ENCODE data around the gene TNFRSF8. TPM values are rescaled to one million over a fixed set of nuclear protein-coding genes. Genes with fewer than 3 reads are reported as not detected.

Gene TNFRSF8
- total and polyA plus RNA-seq, 5 experiments from 2014 or later: not detected

DNA sequence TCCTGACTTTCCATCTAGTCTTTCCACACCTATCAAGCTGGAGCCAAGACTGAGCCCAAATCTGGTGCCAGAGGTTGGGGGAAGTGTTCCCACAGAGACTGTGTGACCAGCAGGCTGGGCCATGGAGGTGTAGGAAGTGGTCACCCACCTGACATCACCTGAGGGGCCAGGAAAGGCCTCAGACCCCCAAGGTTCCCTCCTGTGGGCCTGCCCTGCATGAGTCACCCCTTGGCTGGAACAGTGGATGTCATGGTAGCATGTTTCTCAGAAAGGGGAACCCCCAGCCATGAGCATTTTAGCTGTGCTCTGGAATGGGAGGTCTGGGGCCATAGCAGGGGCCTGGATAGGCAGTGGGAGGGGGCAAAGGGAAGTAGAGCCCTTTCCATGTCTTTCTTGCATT is 5.7 kb upstream of the TNFRSF8 start:
- POLR2A ChIA-PET: no interaction called here
- H3K27ac Mint-ChIP-seq: no peak overlapping the region

DNA sequence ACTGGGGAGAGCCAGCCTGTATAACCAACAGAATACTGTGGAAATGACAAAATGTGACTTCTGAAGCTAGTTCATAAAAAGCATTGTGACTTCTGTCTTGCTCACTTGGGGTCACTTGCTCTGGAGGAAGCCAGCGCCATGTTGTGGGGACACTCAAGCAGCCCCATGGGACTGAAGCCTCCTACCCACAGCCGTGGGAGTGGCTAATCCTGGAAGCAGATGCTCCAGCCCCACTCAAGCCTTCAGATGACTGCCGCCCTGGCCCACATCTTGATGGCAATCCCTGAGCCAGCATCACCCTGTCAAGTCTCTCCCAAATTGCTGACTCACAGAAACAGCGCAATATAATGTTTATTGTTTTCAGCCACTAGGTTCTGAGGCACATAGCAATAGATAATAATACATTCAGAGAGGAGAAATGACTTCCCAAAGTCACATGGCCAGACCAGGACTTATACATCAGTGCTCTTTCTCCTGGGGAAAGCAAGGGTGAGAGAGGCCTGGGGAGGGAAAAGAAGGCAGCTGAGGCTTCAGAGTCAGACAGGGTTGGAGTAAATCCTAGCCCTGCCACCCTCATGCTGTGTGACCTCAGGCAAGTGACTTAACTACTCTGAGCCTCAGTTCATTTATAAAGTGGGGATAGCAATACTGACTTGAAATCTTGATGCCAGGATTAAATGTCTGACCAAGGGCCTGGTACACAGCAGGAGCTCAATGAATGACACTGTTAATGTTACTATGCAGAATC is 5.0 kb upstream of the TNFRSF8 start:
- H3K4me3 Mint-ChIP-seq: no peak overlapping the region
- no peak overlapping the region for H3K27ac Mint-ChIP-seq
- peaks cover 0 to 3% (median 0%) of the 10 kb centered on the region in 9 donors for H3K9me3 Mint-ChIP-seq
- DNase-seq (peak in 1 of 10 donors; percentile 13), ATAC-seq (no peak)
- no peaks in the 10 kb centered on the region for H3K36me3 Mint-ChIP-seq
- POLR2A ChIA-PET: interaction anchor here (0.6 kb wide), 1 partner anchor 132 kb away, joined by 4 read pairs; the partner anchor contains the start of gene KIAA2013
- peaks cover 1 to 10% (median 7%) of the 10 kb centered on the region in 4 donors for H3K4me1 Mint-ChIP-seq
- H3K27me3 Mint-ChIP-seq: peaks cover under 1 to 17% (median 9%) of the 10 kb centered on the region in 5 donors

More for the DNA sequence above, 5.7 kb upstream of the TNFRSF8 start:
- peaks cover under 1 to 6% (median 4%) of the 10 kb centered on the region in 4 donors for H3K4me1 Mint-ChIP-seq
- DNase-seq (peak in 1 of 10 donors; percentile 27), ATAC-seq (no peak)
- no peaks in the 10 kb centered on the region for H3K36me3 Mint-ChIP-seq
- H3K4me3 Mint-ChIP-seq: no peak overlapping the region
- peaks cover 0 to 3% (median 0%) of the 10 kb centered on the region in 9 donors for H3K9me3 Mint-ChIP-seq
- H3K27me3 Mint-ChIP-seq: peaks cover 0 to 11% (median 5%) of the 10 kb centered on the region in 5 donors

DNA sequence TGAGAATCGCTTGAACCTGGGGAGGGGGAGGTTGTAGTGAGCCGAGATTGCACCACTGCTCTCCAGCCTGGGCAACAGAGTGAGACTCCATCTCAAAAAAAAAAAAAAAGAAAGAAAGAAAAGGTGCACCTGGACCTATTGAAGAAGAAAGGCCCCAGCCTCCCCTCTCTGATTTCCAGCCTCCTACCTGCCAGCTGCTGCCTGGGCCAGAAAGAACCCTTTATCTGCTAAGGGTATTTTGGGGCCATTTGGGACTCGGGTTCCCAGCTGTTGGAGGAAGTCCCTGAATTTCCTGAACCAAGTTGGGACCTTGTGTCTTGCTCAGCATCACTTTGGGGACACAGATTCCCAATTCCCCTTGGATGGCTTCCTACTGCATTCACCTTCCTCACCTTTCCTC is 3.9 kb upstream of the TNFRSF8 start:
- H3K27me3 Mint-ChIP-seq: peaks cover 5 to 28% (median 18%) of the 10 kb centered on the region in 5 donors
- POLR2A ChIA-PET: no interaction called here
- peaks cover 2 to 22% (median 14%) of the 10 kb centered on the region in 4 donors for H3K4me1 Mint-ChIP-seq
- H3K36me3 Mint-ChIP-seq: no peaks in the 10 kb centered on the region
- no peak overlapping the region for H3K4me3 Mint-ChIP-seq
- DNase-seq (no peak), ATAC-seq (no peak)
- no peak overlapping the region for H3K27ac Mint-ChIP-seq
- peaks cover 0 to 3% (median 0%) of the 10 kb centered on the region in 9 donors for H3K9me3 Mint-ChIP-seq

DNA sequence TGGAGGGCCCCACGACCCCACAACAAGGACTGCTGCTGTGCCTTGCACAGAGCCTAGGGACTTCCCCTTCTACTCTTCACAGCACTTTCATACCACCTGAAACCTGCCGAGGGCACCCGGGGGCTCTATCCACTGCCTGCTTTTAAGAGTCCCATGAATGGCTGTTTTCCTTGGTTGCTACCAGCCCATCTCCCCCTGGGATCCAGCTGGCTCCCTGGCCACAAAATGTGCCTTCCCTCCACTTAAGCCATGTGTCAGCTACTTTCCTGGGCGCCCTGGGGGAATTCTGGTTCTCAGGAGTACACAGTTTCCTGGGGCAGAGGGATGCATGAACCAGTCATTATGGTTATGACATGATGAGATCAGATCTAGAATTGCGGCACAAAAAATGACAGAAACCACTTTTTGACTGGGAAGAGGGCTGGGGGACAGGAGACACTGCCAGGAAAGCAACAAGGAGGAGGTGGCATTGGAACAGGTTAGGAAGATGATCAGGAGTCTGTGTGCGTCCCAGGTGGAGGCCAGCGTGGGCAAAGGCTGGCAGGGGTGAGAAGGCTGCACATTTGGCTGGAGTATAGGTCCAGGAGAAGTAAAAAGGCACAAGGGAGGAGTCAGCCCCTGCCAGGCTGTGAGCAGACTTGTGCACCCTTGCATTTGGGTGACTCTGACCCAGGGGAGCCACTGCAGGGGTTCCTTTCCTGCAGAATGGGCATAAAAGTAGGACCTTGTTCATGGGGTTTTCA is 3.2 kb upstream of the TNFRSF8 start:
- POLR2A ChIA-PET: no interaction called here

DNA sequence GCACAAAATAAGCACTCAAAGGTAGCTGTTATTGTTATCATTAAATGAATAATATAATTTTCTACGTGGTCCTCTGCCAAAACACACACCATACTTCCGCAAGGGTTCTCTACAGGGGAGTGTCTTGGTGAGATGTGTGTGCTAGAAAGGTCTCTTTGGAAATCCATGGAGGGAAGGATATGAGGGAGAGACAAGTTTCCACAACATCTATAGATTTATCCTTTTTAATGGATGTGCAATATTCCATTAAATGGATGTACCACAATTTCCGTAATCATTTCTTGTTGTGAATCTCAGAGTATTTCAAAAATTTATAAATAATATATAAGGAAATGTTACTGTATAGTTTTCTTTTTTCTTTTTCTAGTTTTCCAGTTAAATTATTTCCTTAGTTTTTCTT is 2.6 kb upstream of the TNFRSF8 start:
- Mint-ChIP-seq H3K36me3 (no peaks in the 10 kb centered on the region), H3K27ac (no peak overlapping the region), H3K9me3 (peaks cover 0 to 3% (median 0%) of the 10 kb centered on the region in 9 donors), H3K27me3 (peaks cover 9 to 39% (median 27%) of the 10 kb centered on the region in 5 donors), H3K4me1 (peaks cover 2 to 29% (median 19%) of the 10 kb centered on the region in 4 donors), H3K4me3 (no peak overlapping the region)
- ATAC-seq (no peak), DNase-seq (peak in 1 of 10 donors; percentile 3)
- POLR2A ChIA-PET: no interaction called here

More for the DNA sequence above, 3.2 kb upstream of the TNFRSF8 start:
- DNase-seq (peak in 1 of 10 donors; percentile 38), ATAC-seq (no peak)
- Mint-ChIP-seq H3K4me1 (peaks cover 2 to 28% (median 19%) of the 10 kb centered on the region in 4 donors), H3K27ac (no peak overlapping the region), H3K27me3 (peaks cover 9 to 34% (median 24%) of the 10 kb centered on the region in 5 donors), H3K4me3 (no peak overlapping the region), H3K9me3 (peaks cover 0 to 3% (median 0%) of the 10 kb centered on the region in 9 donors), H3K36me3 (no peaks in the 10 kb centered on the region)

DNA sequence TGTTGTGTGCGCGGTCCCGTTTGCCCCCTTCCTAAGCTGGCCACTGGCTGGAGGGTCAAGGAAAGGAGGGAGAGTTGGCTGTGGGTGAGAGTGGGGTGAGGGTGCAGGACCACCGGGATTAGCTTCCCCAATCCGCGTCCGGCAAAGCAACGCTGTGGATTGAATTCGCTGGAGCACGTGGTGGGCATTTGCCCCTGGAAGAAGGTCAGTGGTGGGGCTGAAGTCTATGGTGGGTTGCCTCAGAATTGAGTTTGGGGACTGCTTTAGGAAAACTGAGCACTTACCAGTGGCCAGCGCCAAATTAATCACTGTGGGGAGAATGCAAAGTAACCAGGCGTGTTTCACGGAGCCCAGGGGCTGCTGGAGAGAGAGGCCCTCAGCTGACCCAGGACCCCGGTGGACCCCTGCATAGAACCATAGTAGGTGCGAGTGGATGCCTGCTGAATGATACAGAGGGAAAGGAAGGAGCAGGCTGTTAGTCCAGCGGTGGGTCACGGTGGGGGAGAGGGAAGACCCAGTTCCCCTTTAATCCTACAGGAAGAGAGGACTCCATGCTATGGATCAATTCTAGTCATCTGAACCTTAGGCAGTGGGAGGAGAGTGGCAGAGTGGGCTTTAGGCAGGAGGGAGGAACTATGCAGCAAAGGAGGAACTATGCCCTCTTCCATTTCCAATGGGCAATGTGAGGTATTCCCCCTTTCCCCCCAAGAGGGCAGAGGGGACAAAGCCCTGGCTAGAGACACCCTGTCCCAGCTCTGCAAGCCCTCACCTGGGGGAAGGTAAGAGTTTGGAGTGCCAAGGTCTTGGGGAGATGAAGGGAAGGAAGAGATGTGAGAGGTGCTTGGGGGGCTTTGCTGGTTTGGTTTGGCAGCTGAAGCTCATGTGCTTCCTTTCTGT is 1.2 kb downstream of the TNFRSF8 start:
- no peak for ATAC-seq
- Mint-ChIP-seq H3K27me3 (peaks cover 15 to 75% (median 52%) of the 10 kb centered on the region in 5 donors), H3K36me3 (no peaks in the 10 kb centered on the region), H3K4me3 (peak overlapping the region in 8 of 10 donors; percentile 3 to 69 (median 32)), H3K27ac (no peak overlapping the region), H3K4me1 (peaks cover 8 to 36% (median 29%) of the 10 kb centered on the region in 4 donors), H3K9me3 (peaks cover 0 to 3% (median 0%) of the 10 kb centered on the region in 9 donors)
- POLR2A ChIA-PET: interaction anchor here (0.5 kb wide), 1 partner anchor 162 kb away, joined by 3 read pairs; no protein-coding TSS in a partner anchor
- DNase-seq: peak in 1 of 10 donors; percentile 18

DNA sequence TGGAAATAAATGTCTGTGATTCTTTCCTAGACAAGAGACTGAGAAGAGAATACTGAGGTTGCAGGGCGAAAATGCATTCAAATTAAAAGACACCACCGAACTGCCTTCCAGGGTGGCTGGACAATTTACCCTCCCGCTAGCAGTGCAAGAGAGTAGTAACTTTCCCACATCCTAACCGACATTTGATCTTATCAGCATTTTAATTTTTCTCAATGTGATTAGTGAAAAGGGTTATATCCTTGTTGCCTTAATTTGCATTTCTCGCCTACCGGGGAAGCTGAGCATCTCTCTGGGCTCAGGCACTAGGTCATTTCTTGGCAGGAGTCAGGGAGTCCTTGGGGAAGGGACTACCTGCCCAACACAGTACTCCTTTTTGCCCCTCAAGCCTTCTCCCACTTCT is 2.8 kb downstream of the TNFRSF8 start:
- no peak overlapping the region for H3K4me3 Mint-ChIP-seq
- POLR2A ChIA-PET: no interaction called here

DNA sequence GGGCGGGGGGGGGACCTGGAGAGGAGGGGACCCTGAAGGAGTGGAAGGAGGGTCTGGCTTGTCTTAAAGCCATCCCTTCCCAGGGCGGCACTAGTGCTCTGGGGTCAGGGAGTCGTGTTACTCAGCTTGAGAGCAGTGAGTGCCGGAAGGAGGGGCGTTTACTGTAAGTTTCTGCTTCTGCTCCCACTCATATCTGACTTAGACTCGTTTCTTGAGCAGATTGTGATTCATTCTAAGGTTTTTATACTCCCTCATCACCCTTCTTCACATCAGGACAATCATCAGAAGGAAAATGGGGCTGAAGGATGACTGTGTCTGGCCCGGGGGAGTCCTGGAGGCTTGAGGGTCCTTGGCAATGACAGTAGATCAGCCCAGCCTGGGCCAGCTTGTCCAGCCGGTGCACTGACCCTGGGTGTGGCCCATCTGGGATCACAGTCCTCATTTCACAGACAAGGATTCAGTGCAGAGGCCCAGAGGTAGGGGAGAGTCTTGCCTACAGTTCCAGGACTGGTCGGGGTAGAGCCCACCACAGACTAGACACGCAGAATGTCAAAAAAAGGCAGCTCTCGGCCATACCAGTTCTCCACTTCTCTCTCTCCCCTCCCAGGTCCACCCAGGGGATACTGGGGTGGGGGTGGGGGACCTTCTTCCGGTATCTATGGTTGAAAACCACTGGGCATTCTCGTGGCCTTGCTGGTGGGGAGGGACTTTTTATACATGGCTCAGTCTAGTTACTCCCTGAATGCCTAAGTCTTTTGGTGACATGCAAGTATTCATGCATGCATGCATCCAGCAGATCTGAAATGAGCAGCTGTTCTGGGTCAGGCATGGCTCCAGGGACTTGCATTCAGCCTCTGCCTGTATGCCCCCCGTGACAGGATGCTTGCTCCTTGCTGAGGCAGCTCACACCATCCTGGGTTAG is 5.1 kb downstream of the TNFRSF8 start:
- no peak for ATAC-seq
- POLR2A ChIA-PET: no interaction called here

More for the DNA sequence above, 2.8 kb downstream of the TNFRSF8 start:
- Mint-ChIP-seq H3K27me3 (peaks cover 19 to 75% (median 55%) of the 10 kb centered on the region in 5 donors), H3K9me3 (no peaks in the 10 kb centered on the region), H3K4me1 (peaks cover 8 to 37% (median 29%) of the 10 kb centered on the region in 4 donors), H3K27ac (peak overlapping the region in 1 of 10 donors; percentile 24), H3K36me3 (no peaks in the 10 kb centered on the region)
- no peak for DNase-seq
- ATAC-seq: no peak

DNA sequence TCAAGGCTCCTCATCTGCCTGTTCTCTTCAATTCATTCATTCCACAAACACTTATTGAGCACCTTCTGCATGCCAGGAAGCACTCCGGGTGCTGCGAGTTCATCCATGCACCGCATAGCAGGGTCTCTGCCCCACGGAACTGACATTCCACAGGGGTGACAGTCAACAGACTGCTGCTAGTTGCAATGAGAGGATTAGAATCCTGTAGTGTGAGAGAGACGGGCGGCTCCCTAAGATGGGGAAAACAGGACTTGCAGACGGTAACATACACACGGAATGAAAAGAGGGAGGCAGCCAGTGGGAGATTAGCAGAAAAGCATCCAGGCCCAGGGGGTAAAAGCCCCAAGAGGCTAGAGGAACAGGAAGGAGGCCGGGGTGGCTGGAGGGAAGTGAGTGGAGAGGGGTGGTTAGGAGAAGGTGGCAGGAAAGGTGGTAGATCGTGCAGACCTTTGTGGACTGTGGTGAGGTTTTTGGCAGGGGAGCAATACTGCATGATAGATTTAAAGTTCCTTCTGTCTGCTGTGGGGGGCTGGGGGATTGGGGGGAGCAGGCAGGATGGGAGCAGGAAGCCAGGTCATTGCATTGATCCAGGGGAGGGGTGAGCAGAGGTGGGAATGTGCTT is 6.6 kb downstream of the TNFRSF8 start:
- Mint-ChIP-seq H3K27me3 (peaks cover 11 to 52% (median 32%) of the 10 kb centered on the region in 5 donors), H3K9me3 (no peaks in the 10 kb centered on the region), H3K4me3 (no peak overlapping the region), H3K4me1 (peaks cover 5 to 19% (median 12%) of the 10 kb centered on the region in 4 donors), H3K27ac (no peak overlapping the region), H3K36me3 (no peaks in the 10 kb centered on the region)
- DNase-seq (no peak), ATAC-seq (no peak)
- POLR2A ChIA-PET: no interaction called here

More for the DNA sequence above, 5.1 kb downstream of the TNFRSF8 start:
- H3K4me3 Mint-ChIP-seq: peak overlapping the region in 1 of 10 donors; percentile 8
- DNase-seq: no peak
- peaks cover 6 to 32% (median 25%) of the 10 kb centered on the region in 4 donors for H3K4me1 Mint-ChIP-seq
- no peaks in the 10 kb centered on the region for H3K36me3 Mint-ChIP-seq
- peaks cover 19 to 68% (median 44%) of the 10 kb centered on the region in 5 donors for H3K27me3 Mint-ChIP-seq
- no peaks in the 10 kb centered on the region for H3K9me3 Mint-ChIP-seq
- H3K27ac Mint-ChIP-seq: no peak overlapping the region

DNA sequence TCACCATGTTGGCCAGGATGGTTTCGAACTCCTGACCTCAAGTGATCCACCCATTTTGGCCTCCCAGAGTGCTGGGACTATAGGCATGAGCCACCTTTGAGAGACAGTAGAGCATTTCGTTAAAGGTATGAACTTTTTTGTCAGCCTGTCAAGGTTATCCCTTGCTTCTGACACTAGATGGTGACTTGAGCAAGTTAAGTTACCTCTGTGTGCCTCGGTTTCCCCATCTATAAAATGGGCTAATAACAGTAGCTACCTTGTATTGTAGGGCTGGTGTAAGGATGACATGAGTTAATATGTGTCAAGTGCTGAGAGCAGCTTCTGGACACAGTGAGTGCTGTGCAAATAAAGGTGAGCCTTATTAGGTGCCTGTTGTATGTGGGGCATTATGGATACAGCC is 8.8 kb downstream of the TNFRSF8 start:
- DNase-seq (no peak), ATAC-seq (no peak)
- Mint-ChIP-seq H3K27ac (no peak overlapping the region), H3K36me3 (no peaks in the 10 kb centered on the region), H3K27me3 (peaks cover 5 to 37% (median 23%) of the 10 kb centered on the region in 5 donors), H3K4me3 (no peak overlapping the region), H3K4me1 (peaks cover 0 to 12% (median 5%) of the 10 kb centered on the region in 4 donors), H3K9me3 (no peaks in the 10 kb centered on the region)
- POLR2A ChIA-PET: no interaction called here

DNA sequence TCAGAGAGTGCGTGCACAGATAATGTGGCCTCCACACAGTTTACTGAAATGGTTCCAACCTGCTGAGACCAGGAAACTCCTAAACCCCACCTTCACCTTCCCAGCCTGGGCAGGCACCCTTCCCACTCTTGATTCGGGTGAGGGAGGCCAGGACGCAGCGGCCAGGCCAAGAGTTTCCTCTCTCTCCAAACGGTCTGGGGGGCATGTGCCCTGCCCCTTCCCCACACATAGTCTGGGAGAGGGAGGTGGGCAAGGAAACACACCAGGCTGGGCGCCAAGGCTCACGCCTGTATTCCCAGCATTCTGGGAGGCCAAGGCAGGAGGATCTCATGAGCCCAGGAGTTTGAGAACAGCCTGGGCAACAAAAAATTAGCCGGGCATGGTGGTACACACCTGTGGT is 9.6 kb downstream of the TNFRSF8 start:
- POLR2A ChIA-PET: interaction anchor here (0.6 kb wide), 1 partner anchor 42 kb away, joined by 4 read pairs; no protein-coding TSS in a partner anchor
- peaks cover 5 to 29% (median 17%) of the 10 kb centered on the region in 5 donors for H3K27me3 Mint-ChIP-seq
- no peak overlapping the region for H3K4me3 Mint-ChIP-seq
- no peak for ATAC-seq
- no peak overlapping the region for H3K27ac Mint-ChIP-seq
- peaks cover 0 to 12% (median 5%) of the 10 kb centered on the region in 4 donors for H3K4me1 Mint-ChIP-seq
- H3K9me3 Mint-ChIP-seq: no peaks in the 10 kb centered on the region
- no peak for DNase-seq
- no peaks in the 10 kb centered on the region for H3K36me3 Mint-ChIP-seq

All from naive thymus-derived CD8-positive, alpha-beta T cell (primary cell).